Fibroblast of lung (primary cell): ENCODE data around the gene C11orf52.

Experiments used
- EZH2 ChIP-seq: IDR thresholded peaks from 2 replicates; pipeline ENCODE4 v1.5.1; 2012; ENCODE audit warnings: low read length, control low read depth, mild to moderate bottlenecking; ENCODE audit errors: missing control alignments
- TF ChIP-seq, protein P1 (sequence below), 2 donors: IDR thresholded peaks in 1 of 2; conservative IDR thresholded peaks in 1 of 2; 1 replicate in 1 of 2; 2 replicates in 1 of 2; pipeline ENCODE4 v1.5.1; 2011 to 2012; ENCODE audit warnings: low read length in 2 of 2, control low read depth in 1 of 2, inconsistent platforms in 1 of 2, low read depth in 1 of 2, mild to moderate bottlenecking in 1 of 2

GRCh38 chr11:111916768-111917167, 1.9 kb upstream of the C11orf52 start:
- TF ChIP-seq, protein P1, sequence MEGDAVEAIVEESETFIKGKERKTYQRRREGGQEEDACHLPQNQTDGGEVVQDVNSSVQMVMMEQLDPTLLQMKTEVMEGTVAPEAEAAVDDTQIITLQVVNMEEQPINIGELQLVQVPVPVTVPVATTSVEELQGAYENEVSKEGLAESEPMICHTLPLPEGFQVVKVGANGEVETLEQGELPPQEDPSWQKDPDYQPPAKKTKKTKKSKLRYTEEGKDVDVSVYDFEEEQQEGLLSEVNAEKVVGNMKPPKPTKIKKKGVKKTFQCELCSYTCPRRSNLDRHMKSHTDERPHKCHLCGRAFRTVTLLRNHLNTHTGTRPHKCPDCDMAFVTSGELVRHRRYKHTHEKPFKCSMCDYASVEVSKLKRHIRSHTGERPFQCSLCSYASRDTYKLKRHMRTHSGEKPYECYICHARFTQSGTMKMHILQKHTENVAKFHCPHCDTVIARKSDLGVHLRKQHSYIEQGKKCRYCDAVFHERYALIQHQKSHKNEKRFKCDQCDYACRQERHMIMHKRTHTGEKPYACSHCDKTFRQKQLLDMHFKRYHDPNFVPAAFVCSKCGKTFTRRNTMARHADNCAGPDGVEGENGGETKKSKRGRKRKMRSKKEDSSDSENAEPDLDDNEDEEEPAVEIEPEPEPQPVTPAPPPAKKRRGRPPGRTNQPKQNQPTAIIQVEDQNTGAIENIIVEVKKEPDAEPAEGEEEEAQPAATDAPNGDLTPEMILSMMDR (conservative IDR thresholded peaks at IDR 0.05 in 1 of 2, IDR thresholded peaks at IDR 0.05 in 1 of 2; ENCODE audit: low read depth in 1 of 2, low read length in 2 of 2), result no peak
- TF ChIP-seq EZH2, result no peak
